Liver (tissue), 9 donors: ENCODE results near the gene PDLIM3. TPM values are rescaled to one million over a fixed set of nuclear protein-coding genes. Genes with fewer than 3 reads are reported as not detected.

Source experiments
- DNase-seq: peaks from one replicate; pipeline ENCODE4 v3.0.0-alpha.2; 2017; ENCODE audit warnings: low spot score
- H3K27ac ChIP-seq, 2 donors: one replicate each; pipeline ENCODE4 v1.7.0; 2013; ENCODE audit warnings: inconsistent platforms in 2 of 2, low read length in 2 of 2, control low read depth in 1 of 2, low read depth in 1 of 2, mild to moderate bottlenecking in 1 of 2
- H3K27me3 ChIP-seq, 4 donors: one replicate each; pipeline versions ENCODE4 v1.6.1 to v1.7.0; 2013; ENCODE audit warnings: low read length in 3 of 4, inconsistent platforms in 1 of 4, mild to moderate bottlenecking in 1 of 4, moderate library complexity in 1 of 4; ENCODE audit not compliant: control insufficient read depth in 4 of 4, insufficient read depth in 4 of 4
- H3K36me3 ChIP-seq, 4 donors: one replicate each; pipeline versions ENCODE4 v1.6.1 to v1.7.0; 2013; ENCODE audit warnings: low read length in 3 of 4, mild to moderate bottlenecking in 3 of 4, low read depth in 1 of 4, moderate library complexity in 1 of 4; ENCODE audit not compliant: control insufficient read depth in 4 of 4, insufficient read depth in 3 of 4
- H3K4me1 ChIP-seq, 4 donors: one replicate each; pipeline versions ENCODE4 v1.6.1 to v1.7.0; 2013; ENCODE audit warnings: low read length in 3 of 4, mild to moderate bottlenecking in 3 of 4, moderate library complexity in 1 of 4; ENCODE audit not compliant: control insufficient read depth in 4 of 4, insufficient read depth in 4 of 4
- H3K4me3 ChIP-seq, 3 donors: one replicate each; pipeline versions ENCODE4 v1.6.1 to v1.7.0; 2013; ENCODE audit warnings: low read length in 3 of 3, control low read depth in 1 of 3, low read depth in 1 of 3, mild to moderate bottlenecking in 1 of 3
- H3K9ac ChIP-seq, 2 donors: one replicate each; pipeline ENCODE4 v1.7.0; 2013; ENCODE audit warnings: low read length in 2 of 2, mild to moderate bottlenecking in 2 of 2, moderate library complexity in 2 of 2, control low read depth in 1 of 2, low read depth in 1 of 2
- H3K9me3 ChIP-seq, 4 donors: one replicate each; pipeline versions ENCODE4 v1.6.1 to v1.7.0; 2013; ENCODE audit warnings: low read length in 3 of 4; ENCODE audit not compliant: control insufficient read depth in 4 of 4
- ATF3 ChIP-seq: IDR thresholded peaks from 2 replicates; pipeline ENCODE4 v1.6.1; 2016; ENCODE audit warnings: antibody characterized with exemption
- EGR1 ChIP-seq, 2 donors: IDR thresholded peaks; 2 replicates each; pipeline ENCODE4 v1.6.1; 2016 to 2018; ENCODE audit warnings: antibody characterized with exemption in 2 of 2, low read depth in 2 of 2
- FOXA2 ChIP-seq: IDR thresholded peaks from 2 replicates; pipeline ENCODE4 v1.6.1; 2016; ENCODE audit warnings: antibody characterized with exemption
- GABPA ChIP-seq, 2 donors: IDR thresholded peaks in 1 of 2; conservative IDR thresholded peaks in 1 of 2; 2 replicates each; pipeline ENCODE4 v1.6.1; 2016; ENCODE audit warnings: antibody characterized with exemption in 2 of 2, mild to moderate bottlenecking in 1 of 2, moderate library complexity in 1 of 2
- HNF4A ChIP-seq, 2 donors: conservative IDR thresholded peaks; 2 replicates each; pipeline ENCODE4 v1.6.1; 2016; ENCODE audit warnings: antibody characterized with exemption in 2 of 2, mild to moderate bottlenecking in 2 of 2
- HNF4G ChIP-seq: IDR thresholded peaks from 2 replicates; pipeline ENCODE4 v1.6.1; 2016; ENCODE audit warnings: antibody characterized with exemption
- JUND ChIP-seq, 2 donors: IDR thresholded peaks; 2 replicates each; pipeline ENCODE4 v1.6.1; 2016; ENCODE audit warnings: antibody characterized with exemption in 2 of 2
- NR2F2 ChIP-seq: IDR thresholded peaks from 2 replicates; pipeline ENCODE4 v1.6.1; 2016; ENCODE audit warnings: antibody characterized with exemption
- RAD21 ChIP-seq, 2 donors: IDR thresholded peaks; 2 replicates each; pipeline ENCODE4 v1.6.1; 2016; ENCODE audit warnings: antibody characterized with exemption in 2 of 2, mild to moderate bottlenecking in 2 of 2
- RXRA ChIP-seq, 2 donors: IDR thresholded peaks; 2 replicates each; pipeline ENCODE4 v1.6.1; 2017 to 2018; ENCODE audit warnings: antibody characterized with exemption in 2 of 2, mild to moderate bottlenecking in 1 of 2
- SP1 ChIP-seq: IDR thresholded peaks from 2 replicates; pipeline ENCODE4 v1.6.1; 2018; ENCODE audit warnings: antibody characterized with exemption, mild to moderate bottlenecking
- TAF1 ChIP-seq: conservative IDR thresholded peaks from 2 replicates; pipeline ENCODE4 v1.6.1; 2016; ENCODE audit warnings: antibody characterized with exemption, mild to moderate bottlenecking
- YY1 ChIP-seq: IDR thresholded peaks from 2 replicates; pipeline ENCODE4 v1.6.1; 2016; ENCODE audit warnings: antibody characterized with exemption, mild to moderate bottlenecking
- WGBS: extraction: QIAGEN DNeasy Blood & Tissue Kit; methylation state at CpG from one replicate; pipeline ENCODE4 v1.1.7; 2013; 5-methylcytosine and 5-hydroxymethylcytosine counted together
- polyA plus RNA-seq, 2 donors: library from polyadenylated mRNA; stranded (reverse) in 1 of 2; unstranded in 1 of 2; fragments of 200-250 nt in 1 of 2; fragments of >200 nt in 1 of 2; fragmentation: Nextera tagmentation in 1 of 2; extraction: Ambion mirVana in 1 of 2; gene quantifications; one replicate each; pipeline versions ENCODE4 v1.2.1 to v1.2.3, GENCODE V29; 2013 to 2015
- total RNA-seq, 2 donors: library from RNA; depleted of rRNA; stranded (reverse); fragments of >200 nt; gene quantifications; one replicate each; pipeline ENCODE4 v1.2.3, GENCODE V29; 2014
- TF ChIP-seq, protein P1 (sequence below): IDR thresholded peaks from 2 replicates; pipeline ENCODE4 v1.6.1; 2016; ENCODE audit warnings: antibody characterized with exemption
- TF ChIP-seq, protein P2 (sequence below): fragments of 150-350 bp; IDR thresholded peaks from 2 replicates; pipeline ENCODE4 v1.5.1; 2017; ENCODE audit warnings: improper control_type of control experiment, low read depth, low read length; ENCODE audit not compliant: missing input control
- TF ChIP-seq, protein P3 (sequence below): IDR thresholded peaks from 2 replicates; pipeline ENCODE4 v1.6.1; 2016; ENCODE audit warnings: antibody characterized with exemption
- TF ChIP-seq, protein P4 (sequence below): IDR thresholded peaks from 2 replicates; pipeline ENCODE4 v1.6.1; 2016; ENCODE audit warnings: antibody characterized with exemption, mild to moderate bottlenecking
- donor health status: healthy.
- donor health status: healthy.
- donor health status: healthy.
- donor health status: healthy.
- donor health status: healthy.

The PDLIM3 gene
- total and polyA plus RNA-seq, 4 donors, result 0.58 to 8.8 (median 3.3) TPM

GRCh38 chr4:185523862-185524261, 11.4 kb downstream of the PDLIM3 start:
- TF ChIP-seq, protein P1, sequence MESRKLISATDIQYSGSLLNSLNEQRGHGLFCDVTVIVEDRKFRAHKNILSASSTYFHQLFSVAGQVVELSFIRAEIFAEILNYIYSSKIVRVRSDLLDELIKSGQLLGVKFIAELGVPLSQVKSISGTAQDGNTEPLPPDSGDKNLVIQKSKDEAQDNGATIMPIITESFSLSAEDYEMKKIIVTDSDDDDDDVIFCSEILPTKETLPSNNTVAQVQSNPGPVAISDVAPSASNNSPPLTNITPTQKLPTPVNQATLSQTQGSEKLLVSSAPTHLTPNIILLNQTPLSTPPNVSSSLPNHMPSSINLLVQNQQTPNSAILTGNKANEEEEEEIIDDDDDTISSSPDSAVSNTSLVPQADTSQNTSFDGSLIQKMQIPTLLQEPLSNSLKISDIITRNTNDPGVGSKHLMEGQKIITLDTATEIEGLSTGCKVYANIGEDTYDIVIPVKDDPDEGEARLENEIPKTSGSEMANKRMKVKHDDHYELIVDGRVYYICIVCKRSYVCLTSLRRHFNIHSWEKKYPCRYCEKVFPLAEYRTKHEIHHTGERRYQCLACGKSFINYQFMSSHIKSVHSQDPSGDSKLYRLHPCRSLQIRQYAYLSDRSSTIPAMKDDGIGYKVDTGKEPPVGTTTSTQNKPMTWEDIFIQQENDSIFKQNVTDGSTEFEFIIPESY, result no peak
- no peak for TF ChIP-seq HNF4G
- TF ChIP-seq TAF1, result no peak
- no peak for TF ChIP-seq RAD21 (IDR thresholded peaks at IDR 0.05)
- TF ChIP-seq, protein P2, sequence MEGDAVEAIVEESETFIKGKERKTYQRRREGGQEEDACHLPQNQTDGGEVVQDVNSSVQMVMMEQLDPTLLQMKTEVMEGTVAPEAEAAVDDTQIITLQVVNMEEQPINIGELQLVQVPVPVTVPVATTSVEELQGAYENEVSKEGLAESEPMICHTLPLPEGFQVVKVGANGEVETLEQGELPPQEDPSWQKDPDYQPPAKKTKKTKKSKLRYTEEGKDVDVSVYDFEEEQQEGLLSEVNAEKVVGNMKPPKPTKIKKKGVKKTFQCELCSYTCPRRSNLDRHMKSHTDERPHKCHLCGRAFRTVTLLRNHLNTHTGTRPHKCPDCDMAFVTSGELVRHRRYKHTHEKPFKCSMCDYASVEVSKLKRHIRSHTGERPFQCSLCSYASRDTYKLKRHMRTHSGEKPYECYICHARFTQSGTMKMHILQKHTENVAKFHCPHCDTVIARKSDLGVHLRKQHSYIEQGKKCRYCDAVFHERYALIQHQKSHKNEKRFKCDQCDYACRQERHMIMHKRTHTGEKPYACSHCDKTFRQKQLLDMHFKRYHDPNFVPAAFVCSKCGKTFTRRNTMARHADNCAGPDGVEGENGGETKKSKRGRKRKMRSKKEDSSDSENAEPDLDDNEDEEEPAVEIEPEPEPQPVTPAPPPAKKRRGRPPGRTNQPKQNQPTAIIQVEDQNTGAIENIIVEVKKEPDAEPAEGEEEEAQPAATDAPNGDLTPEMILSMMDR, result no peak
- no peak for TF ChIP-seq SP1
- TF ChIP-seq EGR1 (IDR thresholded peaks at IDR 0.05; ENCODE audit: low read depth in 2 of 2), result no peak
- TF ChIP-seq ATF3, result no peak
- no peak for TF ChIP-seq FOXA2
- no peak for TF ChIP-seq JUND (IDR thresholded peaks at IDR 0.05)
- TF ChIP-seq, protein P3, sequence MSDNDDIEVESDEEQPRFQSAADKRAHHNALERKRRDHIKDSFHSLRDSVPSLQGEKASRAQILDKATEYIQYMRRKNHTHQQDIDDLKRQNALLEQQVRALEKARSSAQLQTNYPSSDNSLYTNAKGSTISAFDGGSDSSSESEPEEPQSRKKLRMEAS, result no peak
- no peak for TF ChIP-seq NR2F2
- TF ChIP-seq, protein P4, sequence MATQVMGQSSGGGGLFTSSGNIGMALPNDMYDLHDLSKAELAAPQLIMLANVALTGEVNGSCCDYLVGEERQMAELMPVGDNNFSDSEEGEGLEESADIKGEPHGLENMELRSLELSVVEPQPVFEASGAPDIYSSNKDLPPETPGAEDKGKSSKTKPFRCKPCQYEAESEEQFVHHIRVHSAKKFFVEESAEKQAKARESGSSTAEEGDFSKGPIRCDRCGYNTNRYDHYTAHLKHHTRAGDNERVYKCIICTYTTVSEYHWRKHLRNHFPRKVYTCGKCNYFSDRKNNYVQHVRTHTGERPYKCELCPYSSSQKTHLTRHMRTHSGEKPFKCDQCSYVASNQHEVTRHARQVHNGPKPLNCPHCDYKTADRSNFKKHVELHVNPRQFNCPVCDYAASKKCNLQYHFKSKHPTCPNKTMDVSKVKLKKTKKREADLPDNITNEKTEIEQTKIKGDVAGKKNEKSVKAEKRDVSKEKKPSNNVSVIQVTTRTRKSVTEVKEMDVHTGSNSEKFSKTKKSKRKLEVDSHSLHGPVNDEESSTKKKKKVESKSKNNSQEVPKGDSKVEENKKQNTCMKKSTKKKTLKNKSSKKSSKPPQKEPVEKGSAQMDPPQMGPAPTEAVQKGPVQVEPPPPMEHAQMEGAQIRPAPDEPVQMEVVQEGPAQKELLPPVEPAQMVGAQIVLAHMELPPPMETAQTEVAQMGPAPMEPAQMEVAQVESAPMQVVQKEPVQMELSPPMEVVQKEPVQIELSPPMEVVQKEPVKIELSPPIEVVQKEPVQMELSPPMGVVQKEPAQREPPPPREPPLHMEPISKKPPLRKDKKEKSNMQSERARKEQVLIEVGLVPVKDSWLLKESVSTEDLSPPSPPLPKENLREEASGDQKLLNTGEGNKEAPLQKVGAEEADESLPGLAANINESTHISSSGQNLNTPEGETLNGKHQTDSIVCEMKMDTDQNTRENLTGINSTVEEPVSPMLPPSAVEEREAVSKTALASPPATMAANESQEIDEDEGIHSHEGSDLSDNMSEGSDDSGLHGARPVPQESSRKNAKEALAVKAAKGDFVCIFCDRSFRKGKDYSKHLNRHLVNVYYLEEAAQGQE, result no peak
- no peak for TF ChIP-seq HNF4A (conservative IDR thresholded peaks at IDR 0.05)
- TF ChIP-seq RXRA (IDR thresholded peaks at IDR 0.05), result no peak
- no peak for TF ChIP-seq YY1
- no peak for TF ChIP-seq GABPA (IDR thresholded peaks at IDR 0.05 in 1 of 2, conservative IDR thresholded peaks at IDR 0.05 in 1 of 2)
- no peak overlapping the region for H3K9ac ChIP-seq
- WGBS, result 86% methylated on average over 7 of the region's 7 CpGs

DNA sequence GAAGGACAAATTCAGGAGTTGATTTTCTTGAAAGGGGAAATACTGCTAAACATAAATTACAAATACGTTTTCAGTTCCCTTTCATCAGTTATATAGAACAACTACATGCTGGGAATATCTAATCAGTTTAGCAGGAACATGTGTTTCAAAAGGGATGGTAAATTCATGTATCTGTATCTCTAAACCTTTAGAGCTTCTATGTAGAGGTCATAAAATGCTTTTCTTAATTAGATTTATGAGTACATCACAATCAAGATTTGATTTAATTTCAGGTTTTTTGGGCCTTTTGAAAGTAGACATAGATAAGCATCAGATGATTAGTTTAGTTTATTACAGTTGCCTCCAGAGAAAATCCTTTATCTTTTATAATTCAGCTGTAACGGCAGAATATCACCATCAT, 12.9 kb downstream of the PDLIM3 start:
- H3K4me3 ChIP-seq, result no peak overlapping the region
- H3K4me1 ChIP-seq, result no peaks in the 10 kb centered on the region
- no peaks in the 10 kb centered on the region for H3K36me3 ChIP-seq
- DNase-seq, result no peak
- TF ChIP-seq FOXA2, result no peak
- TF ChIP-seq JUND (IDR thresholded peaks at IDR 0.05), result no peak
- 77% methylated on average over 2 of the region's 2 CpGs for WGBS
- no peak overlapping the region for H3K27ac ChIP-seq
- H3K9ac ChIP-seq, result no peak overlapping the region
- peaks cover 0 to 5% (median 2%) of the 10 kb centered on the region in 4 donors for H3K9me3 ChIP-seq
- H3K27me3 ChIP-seq, result no peaks in the 10 kb centered on the region

More at GRCh38 chr4:185523862-185524261, 11.4 kb downstream of the PDLIM3 start:
- no peaks in the 10 kb centered on the region for H3K27me3 ChIP-seq
- DNase-seq, result no peak
- H3K4me3 ChIP-seq, result no peak overlapping the region
- no peaks in the 10 kb centered on the region for H3K4me1 ChIP-seq
- H3K36me3 ChIP-seq, result no peaks in the 10 kb centered on the region
- H3K9me3 ChIP-seq, result peaks cover 0 to 5% (median 2%) of the 10 kb centered on the region in 4 donors
- H3K27ac ChIP-seq, result no peak overlapping the region
